ENCODE measurements around the gene NLK. TPM values are rescaled to one million over a fixed set of nuclear protein-coding genes. Genes with fewer than 3 reads are reported as not detected.

The NLK gene
- total and polyA plus RNA-seq, 2 of the 4 experiments (the other 2 are of a cell fraction) = 15.3 to 23.3 TPM

DNA sequence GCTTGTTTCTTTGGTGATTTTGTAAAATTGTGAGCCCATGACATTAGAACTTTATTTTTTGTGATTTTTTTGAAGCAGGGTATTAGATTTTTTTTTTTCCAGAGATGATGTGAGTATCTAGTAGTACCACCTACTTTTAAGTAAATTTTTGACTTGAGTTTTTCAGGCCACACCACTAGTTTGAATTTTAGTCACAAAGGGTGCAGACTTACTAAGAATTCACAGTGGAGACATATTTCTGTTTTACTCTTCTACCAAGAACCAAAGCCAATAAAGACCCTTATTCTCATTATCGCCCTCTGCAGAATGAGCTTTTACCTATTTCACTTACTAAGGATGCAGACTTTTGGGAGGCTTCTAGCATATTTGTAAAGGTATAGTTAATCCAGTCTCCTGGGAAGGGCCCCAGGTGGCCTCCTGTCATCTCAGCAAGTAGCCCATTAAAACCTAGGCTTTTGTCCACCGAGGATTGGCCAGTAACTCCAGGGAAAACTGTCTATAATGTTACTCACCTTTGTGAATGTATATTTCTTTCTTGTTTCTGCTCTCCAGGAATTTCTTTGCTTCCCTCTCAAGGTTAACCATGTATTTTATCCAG is 30.6 kb downstream of the NLK start:
- Histone ChIP-seq H2BK5ac (ENCODE audit: low read depth, low read length, poor library complexity, severe bottlenecking) (no peak overlapping the region), H3K4me1 (ENCODE audit: control insufficient read depth, insufficient read depth, low read length) (no peaks in the 10 kb centered on the region), H3K4ac (ENCODE audit: low read depth, low read length) (no peak overlapping the region), H3K18ac (ENCODE audit: low read depth, low read length) (no peak overlapping the region), H3K9me1 (ENCODE audit: insufficient read depth, low read length) (no peaks in the 10 kb centered on the region), H2BK15ac (ENCODE audit: low read depth, low read length) (no peak overlapping the region), H3K36me3 (ENCODE audit: control insufficient read depth, insufficient read depth, low read length) (peaks cover 2% of the 10 kb centered on the region), H4K5ac (ENCODE audit: low read depth, low read length) (no peak overlapping the region), H2BK120ac (ENCODE audit: low read depth, low read length) (no peak overlapping the region), H4K91ac (ENCODE audit: insufficient read depth, low read depth, low read length) (no peak overlapping the region), H3K23ac (ENCODE audit: low read depth, low read length) (no peak overlapping the region), H3K14ac (replicated peaks; ENCODE audit: low read depth, low read length) (no peak overlapping the region), H3K9ac (ENCODE audit: low read depth, low read length) (no peak overlapping the region), H3K4me2 (ENCODE audit: low read depth, low read length) (no peak overlapping the region), H2BK20ac (ENCODE audit: low read depth, low read length) (no peak overlapping the region), H3K27me3 (ENCODE audit: control insufficient read depth, insufficient read depth, low read length) (no peaks in the 10 kb centered on the region), H4K20me1 (ENCODE audit: insufficient read depth, low read length) (peaks cover 56% of the 10 kb centered on the region), H2AK9ac (replicated peaks; ENCODE audit: low read depth, low read length, poor library complexity) (no peak overlapping the region), H3K4me3 (ENCODE audit: insufficient read depth, low read depth, low read length) (no peak overlapping the region), H3K27ac (ENCODE audit: insufficient read depth, low read length) (no peak overlapping the region), H2AFZ (replicated peaks; ENCODE audit: low read length, poor library complexity) (no peak overlapping the region), H2AK5ac (ENCODE audit: low read depth, low read length) (no peak overlapping the region), H3K56ac (ENCODE audit: extremely low read depth, insufficient read depth, low read length) (no peak overlapping the region), H3K9me3 (ENCODE audit: control insufficient read depth, insufficient read depth, low read length) (peaks cover 4% of the 10 kb centered on the region), H3K79me1 (ENCODE audit: low read depth in 1 of 2, low read length in 2 of 2) (peaks cover 13 to 54% of the 10 kb centered on the region in 2 experiments), H4K8ac (ENCODE audit: low read depth in 2 of 2, low read length in 2 of 2) (no peak overlapping the region)
- ChIA-PET CTCF (no interaction called here), POLR2A (ENCODE audit: unreplicated experiment) (no interaction called here)
- dilution Hi-C loops (cut with HindIII; ENCODE audit: low sequenced_read_pairs, unreplicated experiment) (no loop called here), in situ Hi-C loops (cut with MboI; ENCODE audit: low sequenced_read_pairs) (no loop called here), intact Hi-C loops (cut with micrococcal nuclease) (no loop called here)
- ATAC-seq (ENCODE audit: low read depth) (no peak), DNase-seq (no peak)
- no CpG with 5 or more reads among the region's 2 CpGs for WGBS, 2 experiments (ENCODE audit: extremely low coverage in 2 of 2, insufficient read length in 1 of 2)
- no peak for TF ChIP-seq CEBPB (IDR thresholded peaks at IDR 0.05; ENCODE audit: low read depth, low read length)
- no peak for TF ChIP-seq FOS (IDR thresholded peaks at IDR 0.05; ENCODE audit: low read depth, low read length)
- TF ChIP-seq, protein P1, sequence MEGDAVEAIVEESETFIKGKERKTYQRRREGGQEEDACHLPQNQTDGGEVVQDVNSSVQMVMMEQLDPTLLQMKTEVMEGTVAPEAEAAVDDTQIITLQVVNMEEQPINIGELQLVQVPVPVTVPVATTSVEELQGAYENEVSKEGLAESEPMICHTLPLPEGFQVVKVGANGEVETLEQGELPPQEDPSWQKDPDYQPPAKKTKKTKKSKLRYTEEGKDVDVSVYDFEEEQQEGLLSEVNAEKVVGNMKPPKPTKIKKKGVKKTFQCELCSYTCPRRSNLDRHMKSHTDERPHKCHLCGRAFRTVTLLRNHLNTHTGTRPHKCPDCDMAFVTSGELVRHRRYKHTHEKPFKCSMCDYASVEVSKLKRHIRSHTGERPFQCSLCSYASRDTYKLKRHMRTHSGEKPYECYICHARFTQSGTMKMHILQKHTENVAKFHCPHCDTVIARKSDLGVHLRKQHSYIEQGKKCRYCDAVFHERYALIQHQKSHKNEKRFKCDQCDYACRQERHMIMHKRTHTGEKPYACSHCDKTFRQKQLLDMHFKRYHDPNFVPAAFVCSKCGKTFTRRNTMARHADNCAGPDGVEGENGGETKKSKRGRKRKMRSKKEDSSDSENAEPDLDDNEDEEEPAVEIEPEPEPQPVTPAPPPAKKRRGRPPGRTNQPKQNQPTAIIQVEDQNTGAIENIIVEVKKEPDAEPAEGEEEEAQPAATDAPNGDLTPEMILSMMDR (conservative IDR thresholded peaks at IDR 0.05; ENCODE audit: low read depth, low read length) = no peak
- TF ChIP-seq, protein P2, sequence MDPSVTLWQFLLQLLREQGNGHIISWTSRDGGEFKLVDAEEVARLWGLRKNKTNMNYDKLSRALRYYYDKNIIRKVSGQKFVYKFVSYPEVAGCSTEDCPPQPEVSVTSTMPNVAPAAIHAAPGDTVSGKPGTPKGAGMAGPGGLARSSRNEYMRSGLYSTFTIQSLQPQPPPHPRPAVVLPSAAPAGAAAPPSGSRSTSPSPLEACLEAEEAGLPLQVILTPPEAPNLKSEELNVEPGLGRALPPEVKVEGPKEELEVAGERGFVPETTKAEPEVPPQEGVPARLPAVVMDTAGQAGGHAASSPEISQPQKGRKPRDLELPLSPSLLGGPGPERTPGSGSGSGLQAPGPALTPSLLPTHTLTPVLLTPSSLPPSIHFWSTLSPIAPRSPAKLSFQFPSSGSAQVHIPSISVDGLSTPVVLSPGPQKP (IDR thresholded peaks at IDR 0.05; ENCODE audit: borderline replicate concordance, low read depth, low read length) = no peak
- no peak for TF ChIP-seq MAFK (IDR thresholded peaks at IDR 0.05; ENCODE audit: low read depth, low read length)
- TF ChIP-seq, protein P3, sequence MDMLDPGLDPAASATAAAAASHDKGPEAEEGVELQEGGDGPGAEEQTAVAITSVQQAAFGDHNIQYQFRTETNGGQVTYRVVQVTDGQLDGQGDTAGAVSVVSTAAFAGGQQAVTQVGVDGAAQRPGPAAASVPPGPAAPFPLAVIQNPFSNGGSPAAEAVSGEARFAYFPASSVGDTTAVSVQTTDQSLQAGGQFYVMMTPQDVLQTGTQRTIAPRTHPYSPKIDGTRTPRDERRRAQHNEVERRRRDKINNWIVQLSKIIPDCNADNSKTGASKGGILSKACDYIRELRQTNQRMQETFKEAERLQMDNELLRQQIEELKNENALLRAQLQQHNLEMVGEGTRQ (IDR thresholded peaks at IDR 0.05; ENCODE audit: low read depth, low read length) = no peak
- no peak for TF ChIP-seq NFE2L2 (IDR thresholded peaks at IDR 0.05; ENCODE audit: low read depth, low read length)
- TF ChIP-seq RCOR1 (IDR thresholded peaks at IDR 0.05; ENCODE audit: insufficient replicate concordance, low read length) = no peak
- no peak for TF ChIP-seq MAZ (IDR thresholded peaks at IDR 0.05; ENCODE audit: borderline replicate concordance, low read depth, low read length)
- no peak for TF ChIP-seq SMC3 (IDR thresholded peaks at IDR 0.05; ENCODE audit: low read depth, low read length)
- TF ChIP-seq RFX5 (IDR thresholded peaks at IDR 0.05; ENCODE audit: low read depth, low read length) = no peak
- TF ChIP-seq BHLHE40 (IDR thresholded peaks at IDR 0.05; ENCODE audit: low read depth, low read length) = no peak
- TF ChIP-seq RAD21 (IDR thresholded peaks at IDR 0.05; ENCODE audit: low read length) = no peak
- TF ChIP-seq MXI1 (IDR thresholded peaks at IDR 0.05; ENCODE audit: borderline replicate concordance, low read depth, low read length) = no peak
- TF ChIP-seq CHD1 (IDR thresholded peaks at IDR 0.05; ENCODE audit: low read depth, low read length) = no peak
- no TSS peak for BruUV-seq (replicated peaks)

Measured in IMR-90 (cell line).